Caco-2 (cell line): ENCODE data around the gene GOLGA8J. TPM values are rescaled to one million over a fixed set of nuclear protein-coding genes. Genes with fewer than 3 reads are reported as not detected.
"Not testable (repeated sequence)": the region's sequence is repeated elsewhere in the genome, so short reads cannot be mapped to it uniquely, and the experiment has no call there.

Experiments used
- BruUV-seq: library from RNA; stranded (reverse); fragments of 400-500 nt; replicated peaks from 2 replicates; lab custom pipeline; 2021; lab: Mats Ljungman, UMichigan
- CTCF ChIA-PET: fragments of 300-600 bp; sonication (Branson Sonifier 250); formaldehyde crosslinking; loops from one replicate; lab custom pipeline; 2022; ENCODE audit warnings: antibody characterized with exemption; lab: Charles Lee
- POLR2A ChIA-PET: fragments of 300-600 bp; sonication (Branson Sonifier 250); formaldehyde crosslinking; loops from one replicate; lab custom pipeline; 2022; ENCODE audit warnings: antibody characterized with exemption; lab: Charles Lee
- DNase-seq, 2 experiments: peaks; one replicate each; pipeline versions ENCODE4 v3.0.0 to v3.0.0-alpha.2; 2020 to 2022
- H3K27me3 ChIP-seq: replicated peaks from 2 replicates; pipeline ENCODE4 v1.6.0; 2011; ENCODE audit warnings: low read length; ENCODE audit not compliant: control insufficient read depth, insufficient read depth
- H3K36me3 ChIP-seq: 2 replicates; pipeline ENCODE4 v1.5.1; 2011; ENCODE audit warnings: low read length; ENCODE audit not compliant: control insufficient read depth, insufficient read depth
- H3K4me1 ChIP-seq: fragments of 250-450 bp; sonication (Bioruptor Pico); 2 replicates; pipeline ENCODE4 v1.5.1; 2020; ENCODE audit warnings: mild to moderate bottlenecking
- H3K4me3 ChIP-seq: 2 replicates; pipeline ENCODE4 v1.5.1; 2011; ENCODE audit warnings: low read depth, mild to moderate bottlenecking, control low read depth, low read length
- H3K9me3 ChIP-seq: fragments of 250-450 bp; sonication (Bioruptor Pico); 2 replicates; pipeline ENCODE4 v1.5.1; 2020; ENCODE audit warnings: mild to moderate bottlenecking, moderate library complexity
- H3K27ac Mint-ChIP-seq: one replicate; pipeline ENCODE4 v1.8.0; 2022; ENCODE audit warnings: mixed read lengths; ENCODE audit not compliant: unreplicated experiment
- H3K27me3 Mint-ChIP-seq: one replicate; pipeline ENCODE4 v1.8.0; 2022; ENCODE audit warnings: mixed read lengths; ENCODE audit not compliant: insufficient read depth, unreplicated experiment
- H3K36me3 Mint-ChIP-seq: one replicate; pipeline ENCODE4 v1.8.0; 2022; ENCODE audit warnings: mild to moderate bottlenecking, mixed read lengths; ENCODE audit not compliant: insufficient read depth, unreplicated experiment
- H3K4me1 Mint-ChIP-seq: one replicate; pipeline ENCODE4 v1.8.0; 2022; ENCODE audit warnings: low read depth, mixed read lengths; ENCODE audit not compliant: unreplicated experiment
- H3K4me3 Mint-ChIP-seq: one replicate; pipeline ENCODE4 v1.8.0; 2022; ENCODE audit warnings: mild to moderate bottlenecking, moderate library complexity, mixed read lengths; ENCODE audit not compliant: unreplicated experiment
- H3K9me3 Mint-ChIP-seq: one replicate; pipeline ENCODE4 v1.8.0; 2022; ENCODE audit warnings: mixed read lengths; ENCODE audit not compliant: unreplicated experiment
- CTCF ChIP-seq, 2 experiments: fragments of 200-600 bp in 1 of 2; IDR thresholded peaks; 1 replicate in 1 of 2; 2 replicates in 1 of 2; pipeline versions ENCODE4 v1.5.1 to v1.8.0; 2011 to 2022; ENCODE audit warnings: antibody characterized with exemption in 1 of 2, control low read depth in 1 of 2, inconsistent platforms in 1 of 2, low read depth in 1 of 2, low read length in 1 of 2, mild to moderate bottlenecking in 1 of 2, moderate library complexity in 1 of 2; ENCODE audit not compliant: insufficient read depth in 1 of 2, severe bottlenecking in 1 of 2, unreplicated experiment in 1 of 2
- intact Hi-C: fragments of 100-400 bp; cut with micrococcal nuclease; formaldehyde crosslinking; loops from one replicate; pipeline ENCODE4 v1.10.0; 2022; ENCODE audit not compliant: unreplicated experiment
- total RNA-seq: library from RNA; stranded (reverse); gene quantifications from 2 replicates; pipeline ENCODE4 v1.2.3, GENCODE V29; 2022

GOLGA8J gene
- total RNA-seq, 1 experiment from 2014 or later, result not detected

GRCh38 chr15:30073915-30074314 is 8.8 kb upstream of the GOLGA8J start:
- no peak for DNase-seq
- ChIA-PET CTCF (interaction anchor here (1.2 to 2.4 kb wide), 2 partner anchors 131 to 135 kb away, joined by 4 to 18 read pairs; no protein-coding TSS in a partner anchor), POLR2A (no interaction called here)
- no peaks in the 10 kb centered on the region for H3K36me3 Mint-ChIP-seq
- H3K36me3 ChIP-seq, result no peaks in the 10 kb centered on the region
- peaks cover 19% of the 10 kb centered on the region for H3K27me3 Mint-ChIP-seq
- H3K4me3 Mint-ChIP-seq, result no peak overlapping the region
- no peaks in the 10 kb centered on the region for H3K9me3 ChIP-seq
- H3K9me3 Mint-ChIP-seq, result no peaks in the 10 kb centered on the region
- TF ChIP-seq CTCF (IDR thresholded peaks at IDR 0.05; ENCODE audit: insufficient read depth in 1 of 2, low read depth in 1 of 2, low read length in 1 of 2, severe bottlenecking in 1 of 2, unreplicated experiment in 1 of 2), result no peak
- BruUV-seq, result no TSS peak
- H3K4me3 ChIP-seq, result no peak overlapping the region
- H3K27ac Mint-ChIP-seq, result no peak overlapping the region
- intact Hi-C loops, result no loop called here
- peaks cover 7% of the 10 kb centered on the region for H3K4me1 Mint-ChIP-seq
- H3K4me1 ChIP-seq, result no peaks in the 10 kb centered on the region
- H3K27me3 ChIP-seq, result no peaks in the 10 kb centered on the region

GRCh38 chr15:30080816-30081215 is 1.9 kb upstream of the GOLGA8J start:
- DNase-seq, H3K4me1 Mint-ChIP-seq, H3K27me3 ChIP-seq, H3K4me3 ChIP-seq, CTCF ChIA-PET, H3K36me3 ChIP-seq, H3K9me3 Mint-ChIP-seq, POLR2A ChIA-PET, intact Hi-C loops, BruUV-seq, H3K36me3 Mint-ChIP-seq, H3K4me1 ChIP-seq, H3K27ac Mint-ChIP-seq, H3K9me3 ChIP-seq, H3K4me3 Mint-ChIP-seq: not testable (repeated sequence)
- H3K27me3 Mint-ChIP-seq, result peaks cover 12% of the 10 kb centered on the region

- H3K36me3 Mint-ChIP-seq, DNase-seq, H3K9me3 ChIP-seq, H3K4me1 ChIP-seq, H3K9me3 Mint-ChIP-seq, H3K4me1 Mint-ChIP-seq, H3K4me3 Mint-ChIP-seq, intact Hi-C loops, H3K27me3 ChIP-seq, CTCF ChIA-PET, H3K27me3 Mint-ChIP-seq, H3K27ac Mint-ChIP-seq, H3K4me3 ChIP-seq, BruUV-seq, H3K36me3 ChIP-seq, POLR2A ChIA-PET: not testable (repeated sequence)
These were observed 15.1 kb downstream of the GOLGA8J start for GRCh38 chr15:30097827-30098226.

- H3K4me1 ChIP-seq, BruUV-seq, H3K27me3 ChIP-seq, DNase-seq, H3K27me3 Mint-ChIP-seq, H3K4me3 ChIP-seq, POLR2A ChIA-PET, H3K4me1 Mint-ChIP-seq, H3K9me3 Mint-ChIP-seq, H3K4me3 Mint-ChIP-seq, H3K36me3 ChIP-seq, H3K27ac Mint-ChIP-seq, H3K36me3 Mint-ChIP-seq, H3K9me3 ChIP-seq, intact Hi-C loops, CTCF ChIA-PET: not testable (repeated sequence)
These were observed 20.1 kb downstream of the GOLGA8J start for GRCh38 chr15:30102890-30103289.

GRCh38 chr15:30103941-30104507 is 21.3 kb downstream of the GOLGA8J start:
- not testable (repeated sequence) for H3K4me3 Mint-ChIP-seq, H3K4me3 ChIP-seq

GRCh38 chr15:30110591-30110990 is 27.8 kb downstream of the GOLGA8J start:
- H3K4me3 Mint-ChIP-seq, intact Hi-C loops, H3K4me3 ChIP-seq, H3K36me3 Mint-ChIP-seq, H3K27me3 Mint-ChIP-seq, CTCF ChIA-PET, BruUV-seq, H3K36me3 ChIP-seq, H3K27ac Mint-ChIP-seq, H3K4me1 ChIP-seq, H3K9me3 Mint-ChIP-seq, H3K4me1 Mint-ChIP-seq, H3K9me3 ChIP-seq, DNase-seq, POLR2A ChIA-PET, H3K27me3 ChIP-seq: not testable (repeated sequence)

More at GRCh38 chr15:30103941-30104507, 21.3 kb downstream of the GOLGA8J start:
- H3K9me3 Mint-ChIP-seq, H3K4me1 ChIP-seq, H3K36me3 Mint-ChIP-seq, BruUV-seq, POLR2A ChIA-PET, H3K9me3 ChIP-seq, H3K27me3 ChIP-seq, H3K27me3 Mint-ChIP-seq, H3K27ac Mint-ChIP-seq, intact Hi-C loops, DNase-seq, H3K4me1 Mint-ChIP-seq, H3K36me3 ChIP-seq, CTCF ChIA-PET: not testable (repeated sequence)
